IMR-90 (cell line): Measurements from ENCODE around the gene ZNF526. TPM values are rescaled to one million over a fixed set of nuclear protein-coding genes. Genes with fewer than 3 reads are reported as not detected.

Experiments used
- ATAC-seq: fragments of 200-7000 bp; cut with Tn5 transposase; 2 replicates; pipeline ENCODE4 v1.9.1; 2020; ENCODE audit warnings: low read depth, mild to moderate bottlenecking, moderate library complexity
- BruUV-seq: library from RNA; stranded (reverse); fragments of 400-500 nt; replicated peaks from 2 replicates; lab custom pipeline; 2021; lab: Mats Ljungman, UMichigan
- CTCF ChIA-PET: fragments of 300-600 bp; formaldehyde crosslinking; extraction: SDS; loops from one replicate; lab custom pipeline; 2021; ENCODE audit warnings: antibody characterized with exemption; lab: Yijun Ruan, JAX
- POLR2A ChIA-PET: fragments of 300-600 bp; sonication (Branson Sonifier 250); formaldehyde crosslinking; loops from one replicate; lab custom pipeline; 2022; ENCODE audit warnings: antibody characterized with exemption; ENCODE audit not compliant: unreplicated experiment; lab: Charles Lee
- DNase-seq: peaks from one replicate; pipeline ENCODE4 v3.0.0; 2013
- H2AFZ ChIP-seq: replicated peaks from 2 replicates; pipeline ENCODE3; 2013; ENCODE audit warnings: low read length, mild to moderate bottlenecking; ENCODE audit not compliant: poor library complexity
- H2AK5ac ChIP-seq: 2 replicates; pipeline ENCODE4 v1.6.1; 2013; ENCODE audit warnings: low read depth, low read length, inconsistent platforms
- H2AK9ac ChIP-seq: replicated peaks from 2 replicates; pipeline ENCODE3; 2013; ENCODE audit warnings: mild to moderate bottlenecking, low read depth, low read length, moderate library complexity; ENCODE audit not compliant: poor library complexity
- H2BK120ac ChIP-seq: 2 replicates; pipeline ENCODE4 v1.6.1; 2013; ENCODE audit warnings: low read depth, low read length, inconsistent platforms
- H2BK15ac ChIP-seq: 3 replicates; pipeline ENCODE4 v1.6.1; 2013; ENCODE audit warnings: low read depth, low read length, inconsistent platforms
- H2BK20ac ChIP-seq: 2 replicates; pipeline ENCODE4 v1.6.1; 2013; ENCODE audit warnings: low read depth, mild to moderate bottlenecking, inconsistent platforms, low read length, moderate library complexity
- H2BK5ac ChIP-seq: 2 replicates; pipeline ENCODE4 v1.6.1; 2013; ENCODE audit warnings: mild to moderate bottlenecking, low read depth, low read length, inconsistent platforms; ENCODE audit not compliant: poor library complexity, severe bottlenecking
- H3K14ac ChIP-seq: replicated peaks from 2 replicates; pipeline ENCODE4 v1.6.1; 2013; ENCODE audit warnings: low read depth, low read length, inconsistent platforms
- H3K18ac ChIP-seq: 2 replicates; pipeline ENCODE4 v1.6.1; 2013; ENCODE audit warnings: low read depth, low read length, control low read depth
- H3K23ac ChIP-seq: 2 replicates; pipeline ENCODE4 v1.6.1; 2013; ENCODE audit warnings: low read depth, low read length, inconsistent platforms
- H3K27ac ChIP-seq: 2 replicates; pipeline ENCODE4 v1.5.1; 2013; ENCODE audit warnings: mild to moderate bottlenecking, control low read depth, low read length; ENCODE audit not compliant: insufficient read depth
- H3K27me3 ChIP-seq: 2 replicates; pipeline ENCODE4 v1.6.1; 2013; ENCODE audit warnings: low read length; ENCODE audit not compliant: control insufficient read depth, insufficient read depth
- H3K36me3 ChIP-seq: 2 replicates; pipeline ENCODE4 v1.6.1; 2013; ENCODE audit warnings: low read length, mixed read lengths; ENCODE audit not compliant: control insufficient read depth, insufficient read depth
- H3K4ac ChIP-seq: 2 replicates; pipeline ENCODE4 v1.6.1; 2013; ENCODE audit warnings: low read depth, low read length, inconsistent platforms
- H3K4me1 ChIP-seq: 2 replicates; pipeline ENCODE4 v1.6.1; 2013; ENCODE audit warnings: low read length, mixed read lengths; ENCODE audit not compliant: control insufficient read depth, insufficient read depth
- H3K4me2 ChIP-seq: 2 replicates; pipeline ENCODE4 v1.6.1; 2013; ENCODE audit warnings: low read depth, mild to moderate bottlenecking, control low read depth, low read length, moderate library complexity
- H3K4me3 ChIP-seq: 2 replicates; pipeline ENCODE4 v1.5.1; 2013; ENCODE audit warnings: low read depth, mild to moderate bottlenecking, control low read depth, low read length, moderate library complexity; ENCODE audit not compliant: insufficient read depth
- H3K56ac ChIP-seq: 2 replicates; pipeline ENCODE4 v1.6.1; 2013; ENCODE audit warnings: low read length, inconsistent platforms; ENCODE audit not compliant: insufficient read depth; ENCODE audit errors: extremely low read depth
- H3K79me1 ChIP-seq, 2 experiments: 2 replicates each; pipeline ENCODE4 v1.6.1; 2013; ENCODE audit warnings: low read length in 2 of 2, inconsistent platforms in 1 of 2, low read depth in 1 of 2
- H3K9ac ChIP-seq: 2 replicates; pipeline ENCODE4 v1.6.1; 2013; ENCODE audit warnings: low read depth, low read length, control low read depth
- H3K9me1 ChIP-seq: 2 replicates; pipeline ENCODE4 v1.6.1; 2013; ENCODE audit warnings: low read length, inconsistent platforms; ENCODE audit not compliant: insufficient read depth
- H3K9me3 ChIP-seq: 2 replicates; pipeline ENCODE4 v1.6.1; 2013; ENCODE audit warnings: low read length; ENCODE audit not compliant: control insufficient read depth, insufficient read depth
- H4K20me1 ChIP-seq: 2 replicates; pipeline ENCODE4 v1.6.1; 2013; ENCODE audit warnings: low read length, inconsistent platforms; ENCODE audit not compliant: insufficient read depth
- H4K5ac ChIP-seq: 2 replicates; pipeline ENCODE4 v1.6.1; 2013; ENCODE audit warnings: mild to moderate bottlenecking, low read depth, low read length, control low read depth
- H4K8ac ChIP-seq, 2 experiments: 2 replicates each; pipeline ENCODE4 v1.6.1; 2013; ENCODE audit warnings: low read depth in 2 of 2, low read length in 2 of 2, control low read depth in 1 of 2, inconsistent platforms in 1 of 2
- H4K91ac ChIP-seq: 2 replicates; pipeline ENCODE4 v1.6.1; 2013; ENCODE audit warnings: low read depth, low read length, inconsistent platforms; ENCODE audit not compliant: insufficient read depth
- BHLHE40 ChIP-seq: fragments of 150-350 bp; IDR thresholded peaks from 2 replicates; pipeline ENCODE4 v1.6.1; 2016; ENCODE audit warnings: mild to moderate bottlenecking, low read depth, low read length
- CEBPB ChIP-seq: IDR thresholded peaks from 2 replicates; pipeline ENCODE4 v1.6.1; 2012; ENCODE audit warnings: low read depth, low read length, improper control_type of control experiment
- CHD1 ChIP-seq: IDR thresholded peaks from 2 replicates; pipeline ENCODE4 v1.6.1; 2012; ENCODE audit warnings: low read depth, low read length, improper control_type of control experiment
- CTCF ChIP-seq: conservative IDR thresholded peaks from 2 replicates; pipeline ENCODE4 v1.5.1; 2012; ENCODE audit warnings: mild to moderate bottlenecking, low read depth, low read length, improper control_type of control experiment
- NFE2L2 ChIP-seq: fragments of 150-350 bp; IDR thresholded peaks from 2 replicates; pipeline ENCODE4 v1.6.1; 2016; ENCODE audit warnings: low read depth, mild to moderate bottlenecking, low read length
- POLR2A ChIP-seq: IDR thresholded peaks from 2 replicates; pipeline ENCODE4 v1.6.1; 2012; ENCODE audit warnings: mild to moderate bottlenecking, low read depth, low read length
- RAD21 ChIP-seq: IDR thresholded peaks from 2 replicates; pipeline ENCODE4 v1.6.1; 2012; ENCODE audit warnings: low read length, improper control_type of control experiment
- RCOR1 ChIP-seq: IDR thresholded peaks from 2 replicates; pipeline ENCODE4 v1.6.1; 2012; ENCODE audit warnings: mild to moderate bottlenecking, low read length, improper control_type of control experiment; ENCODE audit not compliant: insufficient replicate concordance
- RFX5 ChIP-seq: IDR thresholded peaks from 2 replicates; pipeline ENCODE4 v1.8.0; 2012; ENCODE audit warnings: low read depth, mild to moderate bottlenecking, low read length, moderate library complexity
- SMC3 ChIP-seq: fragments of 150-350 bp; IDR thresholded peaks from 2 replicates; pipeline ENCODE4 v1.6.1; 2016; ENCODE audit warnings: low read depth, mild to moderate bottlenecking, antibody characterized with exemption, low read length, moderate library complexity
- WGBS, 2 experiments: methylation state at CpG; one replicate each; pipeline versions ENCODE4 v1.1.5 to v1.1.7; 2013; ENCODE audit warnings: missing lambda C conversion rate in 2 of 2; ENCODE audit not compliant: insufficient read length in 1 of 2; ENCODE audit errors: extremely low coverage in 2 of 2; 5-methylcytosine and 5-hydroxymethylcytosine counted together
- dilution Hi-C: fragments of 300-500 bp; cut with HindIII; formaldehyde crosslinking; loops from one replicate; pipeline ENCODE4 v1.14.3; 2018; ENCODE audit warnings: low sequenced_read_pairs; ENCODE audit not compliant: unreplicated experiment
- in situ Hi-C: fragments of 300-500 bp; cut with MboI; formaldehyde crosslinking; loops from 3 replicates; pipeline ENCODE4 v1.14.3; 2019; ENCODE audit warnings: low sequenced_read_pairs, inconsistent platforms, mixed read lengths
- intact Hi-C: fragments of 100-400 bp; cut with micrococcal nuclease; formaldehyde crosslinking; loops from 2 replicates; pipeline ENCODE4 v1.10.0; 2022
- polyA plus RNA-seq, 3 experiments: library from polyadenylated mRNA; depleted of rRNA; stranded (reverse); fragments of >200 nt; gene quantifications; 2 replicates each; pipeline ENCODE4 v1.2.3, GENCODE V29; 2012; ENCODE audit warnings: low replicate concordance in 1 of 3
- total RNA-seq: library from RNA; depleted of rRNA; stranded (reverse); fragments of >200 nt; gene quantifications from 2 replicates; pipeline ENCODE4 v1.2.3, GENCODE V29; 2012

ZNF526 gene
- total and polyA plus RNA-seq, 2 of the 4 experiments (the other 2 are of a cell fraction): 7.3 to 13.6 TPM

- TF ChIP-seq RAD21 (peak; percentile 42; the same call in 1 of the 2 replicates), RFX5 (no peak), NFE2L2 (no peak), CHD1 (no peak)
Measured at GRCh38 chr19:42244347-42245220, 24.5 kb downstream of the ZNF526 start (continued).

DNA sequence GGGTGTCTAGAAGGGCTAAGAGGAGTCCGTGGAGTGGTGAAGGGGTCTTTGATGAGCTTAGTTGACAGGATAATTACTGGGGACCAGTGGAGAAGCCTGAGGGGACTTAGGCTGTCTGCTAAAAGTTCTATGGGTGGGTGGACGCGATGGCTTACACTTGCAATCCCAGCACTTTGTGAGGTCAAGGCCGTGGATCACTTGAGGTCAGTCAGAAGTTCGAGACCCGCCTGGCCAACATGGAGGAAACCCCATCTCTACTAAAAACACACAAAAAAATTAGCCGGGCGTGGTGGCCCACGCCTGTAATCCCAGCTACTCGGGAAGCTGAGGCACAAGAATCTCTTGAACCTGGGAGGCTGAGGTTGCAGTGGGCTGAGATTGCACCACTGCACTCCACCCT, 25.1 kb downstream of the ZNF526 start:
- Histone ChIP-seq H2BK15ac (peak overlapping the region; percentile 2; the same call in 1 of the 3 replicates), H3K79me1 (peaks cover 11 to 57% of the 10 kb centered on the region in 2 experiments), H3K56ac (no peak overlapping the region), H2AK9ac (peak overlapping the region; percentile 90), H4K91ac (no peak overlapping the region), H3K9ac (0 out of 2 replicates have a peak overlapping the region, but pooled peaks have one; percentile 12), H3K14ac (no peak overlapping the region), H2AK5ac (peak overlapping the region; percentile 76), H2BK20ac (no peak overlapping the region), H4K8ac (peak overlapping the region; percentile 27 to 36; a peak in 3 of 4 replicates), H2AFZ (peak overlapping the region; percentile 92), H3K4ac (peak overlapping the region; percentile 47; the same call in 1 of the 2 replicates), H3K9me1 (no peaks in the 10 kb centered on the region; the same call in 1 of the 2 replicates), H3K27ac (peak overlapping the region; percentile 29), H3K23ac (0 out of 2 replicates have a peak overlapping the region, but pooled peaks have one; percentile 13), H4K5ac (0 out of 2 replicates have a peak overlapping the region, but pooled peaks have one; percentile 3), H3K4me3 (no peak overlapping the region), H3K4me1 (peaks cover 8% of the 10 kb centered on the region), H3K36me3 (peaks cover 15% of the 10 kb centered on the region), H2BK5ac (peak overlapping the region; percentile 12), H3K4me2 (no peak overlapping the region), H3K27me3 (no peaks in the 10 kb centered on the region), H3K9me3 (no peaks in the 10 kb centered on the region), H2BK120ac (no peak overlapping the region), H3K18ac (no peak overlapping the region), H4K20me1 (peaks cover 23% of the 10 kb centered on the region)
- no CpG with 5 or more reads among the region's 10 CpGs for WGBS, 2 experiments
- dilution Hi-C loops (no loop called here), intact Hi-C loops (no loop called here), in situ Hi-C loops (no loop called here)
- TF ChIP-seq BHLHE40: no peak
- no peak for TF ChIP-seq SMC3
- TF ChIP-seq CHD1: no peak
- TF ChIP-seq RCOR1: no peak
- no peak for TF ChIP-seq NFE2L2
- TF ChIP-seq CEBPB: no peak
- TF ChIP-seq POLR2A: no peak
- no peak for TF ChIP-seq CTCF
- no peak for DNase-seq
- ChIA-PET POLR2A (no interaction called here), CTCF (interaction anchor here (0.9 to 5.0 kb wide), 2 partner anchors 25 to 34 kb away, joined by 3 to 29 read pairs; no protein-coding TSS in a partner anchor)
- no TSS peak for BruUV-seq
- no peak for ATAC-seq
